CD1c-positive myeloid dendritic cell (primary cell): ENCODE measurements around the gene DNAJC7.
A peak's percentile ranks its signal among the peaks of the same experiment; 100 is the strongest.

Source experiments
- DNase-seq: peaks from one replicate; pipeline ENCODE4 v3.0.0-alpha.2; 2016; ENCODE audit errors: extremely low spot score

The DNAJC7 gene

GRCh38 chr17:41975099-41976083 lies 41.8 kb downstream of the DNAJC7 start:
- no peak for DNase-seq

DNA sequence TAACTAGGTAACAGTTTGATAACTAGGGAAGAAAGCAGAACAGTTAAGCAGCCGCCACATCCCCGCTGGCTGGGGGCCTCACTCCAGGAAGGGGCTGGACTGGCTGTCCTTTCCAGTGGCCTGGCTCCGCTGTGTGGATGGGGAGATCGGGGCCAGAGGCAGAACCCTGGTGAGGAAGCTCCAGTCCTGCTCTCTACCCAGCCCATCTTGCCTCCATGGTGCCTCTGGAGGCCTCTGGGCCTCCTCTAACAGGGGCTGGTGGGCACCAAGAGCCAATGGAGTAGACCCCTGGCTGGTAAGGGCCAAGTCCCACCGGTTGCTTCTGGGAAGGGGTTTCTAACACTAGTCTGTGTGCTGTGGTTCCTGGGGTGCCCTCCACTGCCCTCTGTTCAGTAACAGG lies 42.6 kb downstream of the DNAJC7 start:
- DNase-seq: no peak

- no peak for DNase-seq
Observed at GRCh38 chr17:41974031-41974430, 43.2 kb downstream of the DNAJC7 start.

DNA sequence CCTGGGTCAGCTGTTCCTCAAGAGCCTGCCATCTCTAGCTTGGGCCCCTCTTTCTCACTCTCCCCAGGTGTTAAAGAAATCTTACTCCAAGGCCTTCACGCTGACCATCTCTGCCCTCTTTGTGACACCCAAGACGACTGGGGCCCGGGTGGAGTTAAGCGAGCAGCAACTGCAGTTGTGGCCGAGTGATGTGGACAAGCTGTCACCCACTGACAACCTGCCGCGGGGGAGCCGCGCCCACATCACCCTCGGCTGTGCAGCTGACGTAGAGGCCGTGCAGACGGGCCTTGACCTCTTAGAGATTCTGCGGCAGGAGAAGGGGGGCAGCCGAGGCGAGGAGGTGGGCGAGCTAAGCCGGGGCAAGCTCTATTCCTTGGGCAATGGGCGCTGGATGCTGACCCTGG lies 43.8 kb downstream of the DNAJC7 start:
- DNase-seq: no peak

DNA sequence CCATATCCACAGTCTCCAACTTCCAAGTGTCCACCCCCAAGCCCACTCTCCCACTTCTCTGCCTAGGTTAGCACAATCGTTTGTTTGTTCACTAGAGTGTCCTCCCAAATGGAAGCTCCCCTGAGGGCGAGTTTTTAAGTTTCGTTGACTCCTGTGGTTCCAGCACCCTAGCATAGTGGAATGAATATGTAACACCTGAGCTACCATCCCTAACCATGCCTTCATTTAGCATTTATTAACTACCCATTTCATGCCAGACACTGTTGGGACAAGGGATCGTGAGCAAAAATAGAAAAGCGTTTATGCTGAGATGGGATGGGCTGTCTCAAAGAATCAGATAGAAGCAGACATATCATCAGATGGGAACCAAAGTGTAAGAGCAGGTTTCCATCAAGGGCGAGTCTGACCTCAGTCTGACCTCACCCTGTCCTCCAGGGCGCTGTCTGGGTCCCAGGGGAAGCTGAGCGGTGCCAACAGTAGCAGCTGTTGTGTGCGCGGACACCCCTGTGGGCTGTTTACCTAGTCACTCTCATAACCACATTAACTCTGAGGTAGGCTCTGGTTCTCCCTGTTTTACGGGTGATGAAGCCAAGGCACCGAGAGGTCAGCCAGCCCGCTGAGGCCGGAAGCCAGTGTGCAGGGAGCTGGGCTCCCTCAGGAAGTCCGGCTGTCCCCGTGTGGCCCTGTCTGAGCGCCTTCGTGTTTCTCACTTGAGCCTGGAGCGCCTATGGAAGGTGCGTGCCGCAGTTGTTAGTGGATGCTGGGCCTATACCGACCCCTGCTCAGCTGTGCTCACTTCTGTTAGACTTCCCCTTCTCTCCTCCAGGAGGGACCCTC lies 44.5 kb downstream of the DNAJC7 start:
- DNase-seq: no peak

GRCh38 chr17:41971721-41972523 lies 45.3 kb downstream of the DNAJC7 start:
- DNase-seq: no peak

GRCh38 chr17:41970901-41971331 lies 46.3 kb downstream of the DNAJC7 start:
- DNase-seq: no peak

DNA sequence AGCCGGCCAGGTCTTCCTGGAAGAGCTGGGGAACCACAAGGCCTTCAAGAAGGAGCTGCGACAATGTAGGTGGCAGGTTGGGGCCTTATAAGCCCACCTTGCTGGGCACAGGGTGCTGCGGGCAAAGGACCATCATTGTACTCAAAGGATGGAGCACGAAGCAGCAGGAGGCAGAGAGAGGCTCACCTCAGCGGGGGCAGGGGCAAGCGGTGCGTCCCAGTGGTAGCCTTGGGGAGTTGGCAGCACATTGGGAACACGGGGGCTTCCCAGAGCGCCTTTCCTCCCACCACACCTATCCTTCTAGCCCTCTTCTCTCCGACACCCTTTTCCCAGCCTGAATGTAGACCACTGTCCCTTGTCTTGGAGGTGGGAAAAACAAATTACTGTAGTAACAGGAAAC lies 48.6 kb downstream of the DNAJC7 start:
- DNase-seq: no peak

DNA sequence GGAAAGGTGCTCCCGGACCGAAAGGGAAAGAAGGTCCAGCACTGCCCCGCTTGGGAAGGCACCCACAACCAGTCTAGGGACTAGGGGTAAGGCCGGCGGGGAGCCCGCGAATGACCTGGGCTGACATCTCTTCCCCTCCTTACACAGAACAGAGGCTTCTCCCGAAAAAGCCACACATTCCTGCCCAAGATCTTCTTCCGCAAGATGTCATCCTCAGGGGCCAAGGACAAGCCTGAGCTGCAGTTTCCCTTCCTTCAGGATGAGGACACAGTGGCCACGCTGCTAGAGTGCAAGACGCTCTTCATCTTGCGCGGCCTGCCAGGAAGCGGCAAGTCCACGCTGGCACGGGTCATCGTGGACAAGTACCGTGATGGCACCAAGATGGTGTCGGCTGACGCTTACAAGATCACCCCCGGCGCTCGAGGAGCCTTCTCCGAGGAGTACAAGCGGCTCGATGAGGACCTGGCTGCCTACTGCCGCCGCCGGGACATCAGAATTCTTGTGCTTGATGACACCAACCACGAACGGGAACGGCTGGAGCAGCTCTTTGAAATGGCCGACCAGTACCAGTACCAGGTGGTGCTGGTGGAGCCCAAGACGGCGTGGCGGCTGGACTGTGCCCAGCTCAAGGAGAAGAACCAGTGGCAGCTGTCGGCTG lies 49.2 kb downstream of the DNAJC7 start:
- DNase-seq: no peak

GRCh38 chr17:41967141-41967920 lies 49.9 kb downstream of the DNAJC7 start:
- no peak for DNase-seq

DNA sequence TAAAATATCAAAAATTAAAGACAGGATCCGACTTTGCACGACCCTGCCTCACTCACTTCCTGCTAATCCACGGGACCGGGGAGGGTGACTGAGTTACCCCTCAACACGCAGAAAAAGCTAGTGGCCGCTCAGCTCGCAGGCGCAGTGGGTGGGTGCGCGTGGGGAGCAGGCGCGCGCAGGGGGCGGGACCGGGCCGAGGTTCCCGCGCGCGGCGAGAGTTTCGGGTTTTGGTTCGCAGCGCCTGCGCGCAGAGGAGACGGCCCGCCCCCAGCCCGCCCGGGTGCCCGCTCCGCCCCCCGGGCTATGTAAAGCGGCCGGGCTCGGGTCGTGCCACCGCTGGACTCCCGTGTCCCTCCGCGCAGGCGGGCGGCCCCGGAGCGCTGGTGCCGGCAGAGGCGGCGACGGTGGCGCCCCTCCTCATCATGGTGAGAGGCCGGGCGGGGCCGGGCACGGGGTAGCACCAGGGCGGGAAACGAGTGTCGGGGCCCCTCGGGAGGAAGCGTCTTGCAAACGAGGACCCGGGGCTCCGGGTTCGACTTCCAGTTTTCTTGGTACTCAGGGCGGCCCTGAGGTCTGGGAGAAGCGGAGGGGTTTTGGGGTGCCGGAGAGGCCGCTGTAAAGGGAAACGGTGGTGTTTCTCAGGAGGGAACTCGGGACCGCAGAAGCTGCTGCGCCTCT lies 50.6 kb downstream of the DNAJC7 start, which contains the start of gene CNP:
TSS of gene CNP (plus strand) at position 333 of the 678 bp plus-strand sequence. CDS start at position 423, 90 bp downstream.
- peak; percentile 97 for DNase-seq

DNA sequence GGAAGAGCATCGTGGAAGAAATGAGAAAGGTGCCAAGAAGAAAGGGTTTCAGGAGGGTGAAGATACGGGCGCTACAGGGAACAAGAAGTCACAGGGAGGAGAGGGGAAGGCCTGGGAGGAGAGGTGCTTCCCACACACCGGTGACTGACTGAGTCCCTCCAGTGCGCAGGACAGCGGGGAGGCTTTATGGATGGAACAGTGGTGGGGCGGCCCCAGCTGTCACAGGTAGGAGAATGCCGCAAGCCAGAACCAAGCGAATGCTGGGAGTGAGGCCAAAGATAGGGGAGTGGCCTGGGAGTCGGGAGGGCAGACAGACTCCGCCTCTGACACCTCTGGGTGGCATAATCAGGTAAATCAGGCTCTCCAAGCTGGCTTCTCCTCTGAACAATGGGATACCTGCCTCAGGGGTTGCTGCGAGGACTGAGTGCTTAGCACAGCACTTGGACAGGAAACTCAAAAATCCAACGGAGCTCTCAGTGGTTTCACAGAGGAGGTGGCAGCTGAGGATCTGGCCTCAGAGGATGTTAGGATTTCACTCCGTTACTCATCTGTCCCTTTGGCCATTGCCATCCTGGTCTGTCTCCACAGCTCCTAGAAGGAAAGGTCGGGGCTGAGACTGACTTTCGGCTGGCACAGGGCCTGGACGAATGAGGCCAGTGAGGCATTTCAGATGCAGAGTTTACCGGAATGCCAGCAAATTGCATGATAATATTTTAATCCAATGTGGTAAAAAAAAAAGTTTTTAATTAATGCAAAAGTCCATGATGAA lies 51.4 kb downstream of the DNAJC7 start:
- peak; percentile 42 for DNase-seq

DNA sequence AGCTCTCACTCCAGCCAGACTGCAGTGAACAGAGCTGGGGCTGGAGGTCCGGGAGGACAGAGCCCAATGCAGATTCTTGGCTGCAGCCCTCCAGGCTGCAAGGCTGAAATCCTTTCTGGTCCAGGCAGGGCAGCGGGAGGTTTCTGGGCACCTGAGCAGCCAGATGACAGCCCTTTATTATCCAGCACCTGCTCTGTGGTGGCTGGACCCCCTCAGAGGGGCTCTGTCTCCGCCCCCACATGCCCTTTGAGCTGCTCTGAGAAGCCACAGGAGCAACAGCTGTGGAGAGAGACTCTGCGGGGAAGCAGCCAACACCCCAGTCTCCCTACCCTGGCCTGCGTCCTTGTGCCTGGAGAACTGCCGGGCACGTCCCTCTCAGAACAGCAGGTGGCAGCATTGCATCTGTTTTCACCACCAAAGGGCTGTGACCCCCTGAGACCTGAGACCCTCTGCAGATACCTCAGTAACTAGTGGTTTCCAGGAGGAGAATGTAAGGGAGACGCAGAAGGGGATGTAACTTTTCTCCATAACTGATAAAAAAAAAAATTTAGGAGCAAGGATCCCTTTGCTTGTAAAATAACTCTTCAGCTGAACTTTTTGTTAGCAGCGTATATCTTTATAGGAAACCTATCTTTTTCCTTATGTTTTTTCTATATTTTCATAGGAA lies 54.3 kb downstream of the DNAJC7 start:
- peak; percentile 67 for DNase-seq

- DNase-seq: no peak
Observed at GRCh38 chr17:41962111-41962510, 55.1 kb downstream of the DNAJC7 start.

DNA sequence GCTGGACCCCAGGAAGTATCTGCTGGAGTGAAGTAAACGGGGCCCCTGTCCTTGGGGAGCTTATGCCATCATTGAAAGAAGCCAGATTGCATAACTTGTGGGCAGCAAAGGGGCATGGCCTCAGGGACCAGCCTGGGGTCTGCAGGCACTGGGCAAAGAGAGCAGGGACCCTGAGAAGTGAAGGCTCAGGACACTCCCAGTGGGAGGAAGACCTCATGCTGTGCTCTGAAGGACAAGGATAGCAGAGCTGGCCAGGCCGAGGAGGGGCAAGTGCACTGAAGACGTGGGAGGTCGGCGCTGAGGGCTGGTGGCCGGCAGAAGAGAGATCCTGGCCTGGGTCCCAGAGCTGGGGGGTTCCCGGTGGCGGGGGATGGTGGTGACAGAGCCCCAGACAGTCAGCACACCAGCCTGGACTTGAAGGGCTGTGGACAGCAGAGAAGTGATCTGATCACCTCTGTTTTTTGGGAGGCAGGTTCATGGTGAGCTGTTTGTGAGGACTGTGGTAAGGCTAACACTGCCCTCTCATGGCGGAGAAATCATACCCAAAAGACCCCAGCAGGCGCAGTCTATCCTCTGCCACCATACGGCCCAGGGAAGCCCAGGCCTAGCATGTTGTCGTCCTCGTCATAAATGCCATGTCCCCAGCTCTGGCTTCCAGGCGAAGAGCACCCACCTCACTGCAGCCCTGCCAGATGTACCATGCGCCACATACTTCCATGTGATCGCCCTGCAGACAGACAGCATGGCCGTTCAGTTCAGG lies 57.7 kb downstream of the DNAJC7 start:
- no peak for DNase-seq

- DNase-seq: no peak
Observed at GRCh38 chr17:41959030-41959335, 58.3 kb downstream of the DNAJC7 start.

DNA sequence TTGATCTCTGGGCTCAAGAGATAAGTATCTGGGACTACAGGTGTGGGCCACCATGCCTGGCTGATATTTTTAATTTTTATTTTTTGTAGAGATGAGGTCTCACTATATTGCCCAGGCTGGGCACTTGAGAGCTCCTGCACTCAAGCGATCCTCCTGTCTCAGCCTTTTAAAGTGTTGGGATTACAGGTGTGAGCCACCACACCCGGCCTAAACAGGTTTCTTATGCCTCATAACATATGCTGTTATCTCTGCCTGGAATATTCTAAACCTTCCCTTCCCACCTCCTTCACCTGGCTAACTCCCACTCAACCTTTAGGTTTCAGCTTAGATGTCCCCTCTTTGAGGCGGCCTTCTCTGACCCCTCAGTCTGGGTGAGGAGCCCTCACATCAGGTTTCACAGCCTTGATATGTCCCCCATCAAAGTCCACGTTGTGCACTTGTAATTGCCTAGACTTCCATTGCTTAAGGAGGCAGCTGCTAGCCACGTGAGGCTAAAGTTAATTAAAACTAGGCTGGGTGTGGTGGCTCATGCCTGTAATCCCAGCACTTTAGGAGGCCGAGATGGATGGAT lies 59.3 kb downstream of the DNAJC7 start:
- no peak for DNase-seq
